Hematopoietic multipotent progenitor cell treated with erythropoietin and hydrocortisone succinate and interleukin-3 and kit ligand, for 4 days (in vitro differentiated cells): ENCODE measurements around the gene STK4.

Experiments used
- DNase-seq: peaks from one replicate; pipeline ENCODE4 v3.0.0-alpha.2; 2015

The STK4 gene

DNA sequence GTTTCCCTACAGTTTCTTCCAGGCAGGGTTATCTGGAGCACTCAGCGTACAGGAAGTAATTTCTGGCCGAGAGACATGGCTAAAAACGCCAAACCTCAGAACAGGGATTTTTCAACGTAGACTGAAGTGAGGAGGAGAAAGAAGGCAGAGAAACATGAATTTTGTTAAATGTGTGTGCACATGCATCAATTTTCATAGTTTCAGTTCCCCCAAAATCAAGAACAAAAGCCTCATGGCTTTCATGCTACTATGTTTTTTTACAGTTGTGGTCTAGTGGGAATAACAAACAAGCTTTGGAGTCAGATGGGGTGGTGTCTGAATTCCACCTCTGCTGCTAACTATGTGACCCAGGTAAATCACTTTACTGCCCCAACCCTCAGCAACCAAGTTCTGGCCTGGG lies 11.0 kb upstream of the STK4 start:
- DNase-seq: no peak

DNA sequence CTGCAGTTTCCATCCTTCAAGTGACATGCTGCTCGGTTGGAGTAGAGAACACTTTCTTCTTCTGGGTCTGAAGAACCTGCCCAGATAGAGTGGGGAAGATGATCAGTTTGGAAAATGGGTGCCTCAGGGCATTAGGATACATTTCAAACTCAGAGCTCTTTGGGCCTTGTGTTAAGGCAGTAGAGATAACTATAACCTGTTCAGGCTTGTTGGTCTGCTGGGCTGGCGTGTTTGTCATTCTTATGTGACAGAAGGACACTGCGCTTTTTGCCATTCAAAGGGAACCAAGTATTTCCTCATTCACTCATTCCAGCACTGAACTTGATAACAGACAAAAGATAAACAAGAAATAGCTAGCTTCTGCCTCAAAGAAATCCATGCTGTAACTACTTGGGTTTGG lies 9.9 kb upstream of the STK4 start:
- DNase-seq: no peak

DNA sequence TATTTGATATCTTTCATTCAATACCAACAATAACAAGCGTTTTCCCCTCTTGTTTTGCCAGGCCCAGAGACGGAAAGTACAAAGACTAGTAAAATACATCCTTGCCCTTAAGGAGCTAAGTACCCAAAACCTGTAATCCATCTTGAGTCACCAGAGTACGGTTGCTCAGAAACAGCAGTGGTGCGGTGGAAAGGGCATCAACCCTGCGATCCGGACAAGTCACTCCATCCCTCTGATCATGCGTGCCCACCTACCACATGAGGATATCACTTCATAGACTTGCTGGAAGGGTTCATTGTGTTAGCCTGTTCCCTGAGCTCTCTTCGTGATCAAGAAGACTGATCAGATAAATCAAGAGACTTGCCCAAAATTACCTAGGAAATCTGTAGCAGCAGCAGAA lies 8.0 kb upstream of the STK4 start:
- no peak for DNase-seq

- DNase-seq: peak; percentile 7
Measured at GRCh38 chr20:44959082-44959637, 7.2 kb upstream of the STK4 start.

DNA sequence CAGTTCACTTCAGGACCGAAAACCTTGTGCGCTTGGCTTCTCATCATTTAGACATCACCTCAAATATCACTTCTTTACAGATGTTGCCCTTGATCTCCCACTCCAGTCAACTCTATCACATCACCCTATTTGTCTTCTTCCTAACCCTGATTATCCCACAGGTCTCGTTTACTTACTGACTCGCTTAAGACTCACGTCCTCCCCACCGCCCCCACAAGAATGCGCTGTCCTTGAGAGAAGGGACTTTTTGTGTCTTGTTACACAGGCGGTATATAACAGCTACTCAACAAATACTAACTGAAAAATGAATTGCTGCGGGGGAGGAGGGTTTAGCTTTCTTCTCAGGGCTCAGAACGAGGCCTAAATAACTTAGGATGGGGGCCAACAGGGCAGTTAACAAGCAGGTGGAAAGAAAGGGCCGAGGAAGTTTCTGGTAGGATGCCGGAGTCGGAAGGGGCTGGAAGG lies 6.6 kb upstream of the STK4 start:
- DNase-seq: peak; percentile 78

- peak; percentile 99 for DNase-seq
Measured at GRCh38 chr20:44960103-44960852, 6.0 kb upstream of the STK4 start, which contains the start of gene TOMM34. Gene TOMM34 (minus strand): TSS chr20:44960397. CDS start chr20:44960333, 64 bp downstream.

DNA sequence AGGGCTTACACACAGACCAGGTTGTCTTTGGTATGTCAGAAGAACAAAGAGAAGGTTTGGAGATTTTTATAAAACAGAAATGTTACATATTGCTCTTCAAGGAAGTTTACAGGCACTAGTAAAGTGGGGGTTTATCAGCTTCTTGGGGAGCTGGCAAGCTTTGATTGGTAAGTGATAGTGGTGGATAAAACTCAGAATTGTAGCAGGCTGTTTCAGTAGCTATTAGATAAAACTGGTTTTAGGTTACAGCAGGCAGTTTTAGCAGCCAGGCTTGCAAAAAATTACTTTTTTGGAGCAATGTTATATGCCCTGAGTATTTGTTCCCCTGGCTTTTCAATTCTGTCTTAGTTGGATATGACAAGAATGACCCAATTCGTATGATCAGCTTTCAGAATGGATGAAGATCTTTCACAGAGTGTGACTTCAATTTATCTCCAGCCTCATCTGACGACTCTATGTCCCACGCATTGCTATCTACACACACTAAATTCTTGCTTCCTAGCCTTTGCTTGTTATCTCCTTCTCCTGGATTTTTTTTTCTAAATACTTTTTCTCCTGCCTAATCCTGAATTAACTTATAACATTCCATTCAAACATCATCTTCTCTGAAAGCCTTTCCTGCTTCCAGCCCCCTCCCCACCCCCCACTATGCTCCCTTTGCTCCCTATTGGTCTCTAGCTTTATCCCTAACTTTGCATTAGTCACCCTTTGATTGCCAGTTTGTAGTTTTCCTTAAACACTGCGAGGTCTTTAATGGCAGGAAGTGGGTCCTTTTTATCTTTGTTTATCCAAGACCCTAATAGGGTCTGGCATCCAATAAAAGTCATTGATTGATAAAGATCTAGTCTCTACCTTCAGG lies 5.1 kb upstream of the STK4 start:
- DNase-seq: peak; percentile 53

DNA sequence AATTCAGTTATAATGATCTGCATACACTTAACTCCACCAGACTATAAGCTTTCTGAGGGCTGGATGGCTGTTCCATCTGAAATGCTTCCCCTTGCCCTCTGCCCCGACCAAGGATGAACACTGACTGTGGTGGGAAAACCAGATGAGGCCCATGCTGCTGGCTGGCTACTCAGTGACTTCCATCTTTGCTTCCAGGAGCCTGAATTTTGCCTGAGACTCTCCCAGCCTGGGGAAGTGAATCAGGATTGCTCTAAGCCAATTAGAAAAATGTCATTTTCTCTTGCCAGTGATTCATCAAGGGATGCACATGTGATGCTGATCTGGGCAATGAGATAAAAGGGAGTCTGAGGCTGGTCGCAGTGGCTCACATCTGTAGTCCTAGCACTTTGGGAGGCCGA lies 4.4 kb upstream of the STK4 start:
- peak; percentile 42 for DNase-seq

GRCh38 chr20:44962483-44962882 lies 3.8 kb upstream of the STK4 start:
- DNase-seq: peak; percentile 14

DNA sequence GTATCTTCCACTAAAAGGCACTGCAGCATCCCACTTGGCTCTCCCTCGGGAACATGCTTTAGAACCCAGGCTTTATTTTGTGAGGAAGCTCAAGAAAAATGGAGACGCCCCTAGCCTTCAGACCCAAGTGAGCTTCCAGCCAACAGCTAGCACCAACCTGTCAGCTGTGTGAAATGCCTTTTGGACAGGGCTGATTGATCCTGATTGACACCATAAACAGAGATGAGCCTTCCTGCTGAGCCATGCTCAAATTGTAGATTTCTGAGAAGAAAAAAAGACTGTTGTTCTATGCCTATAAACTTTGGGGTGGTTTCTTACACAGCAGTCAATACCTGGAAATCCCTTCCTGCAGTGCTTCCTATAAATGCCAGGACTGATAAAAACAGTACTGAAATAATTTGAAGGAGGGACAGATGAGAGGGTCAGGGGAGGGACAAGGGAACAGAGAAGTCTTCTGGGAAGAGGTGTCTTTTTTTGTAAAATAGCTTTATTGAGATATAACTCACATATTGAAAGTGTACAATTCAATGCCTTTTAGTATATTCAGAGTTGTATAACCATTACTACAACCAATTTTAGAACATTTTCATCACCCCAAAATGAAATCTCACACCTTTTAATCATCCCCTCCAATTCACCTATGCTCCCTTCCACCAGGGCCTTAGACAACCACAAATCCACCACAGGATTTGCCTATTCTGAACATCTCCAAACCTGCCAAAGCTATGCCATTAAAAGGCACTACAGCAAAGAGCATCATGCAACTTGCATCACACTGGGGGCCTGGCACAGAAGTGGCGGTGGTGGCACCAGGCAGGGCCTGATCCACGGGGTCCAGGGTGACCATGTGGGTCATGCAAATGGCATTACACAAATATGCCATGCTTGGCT lies 2.7 kb upstream of the STK4 start:
- DNase-seq: no peak

- no peak for DNase-seq
Measured at GRCh38 chr20:44965651-44966029, 672 bp upstream of the STK4 start.

DNA sequence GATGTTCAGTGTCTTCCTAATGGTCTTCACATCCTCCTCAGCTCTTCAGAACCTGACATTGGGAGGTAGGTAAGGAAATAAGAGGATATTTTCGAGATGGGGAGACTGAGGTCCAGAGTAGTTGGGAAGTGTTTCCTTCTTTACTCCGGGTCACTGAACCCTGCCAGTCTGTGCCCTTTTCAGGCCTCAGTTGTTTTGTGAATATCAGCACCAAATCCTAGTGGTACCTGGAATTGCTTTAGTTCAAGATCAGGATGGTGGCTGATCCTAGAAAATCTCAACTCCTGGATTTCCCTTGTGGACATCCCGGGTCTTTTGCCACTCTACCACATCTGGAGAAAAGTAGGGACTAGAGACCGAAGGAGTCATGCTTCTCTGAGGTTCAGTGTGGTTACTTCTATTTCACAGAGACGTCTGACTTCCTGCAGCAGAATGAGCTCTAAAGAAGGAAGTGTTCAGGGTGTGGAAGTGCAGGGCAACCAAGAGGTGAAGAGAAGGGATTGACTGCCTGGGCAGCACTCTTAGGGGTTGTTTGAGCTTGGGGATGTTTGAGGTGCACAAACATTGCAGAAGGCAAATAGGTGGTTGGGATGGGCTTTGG lies 995 bp downstream of the STK4 start:
- peak; percentile 81 for DNase-seq

- DNase-seq: peak; percentile 57
Measured at GRCh38 chr20:44969300-44969894, 3.1 kb downstream of the STK4 start.

GRCh38 chr20:44970243-44970757 lies 4.0 kb downstream of the STK4 start:
- DNase-seq: peak; percentile 89

GRCh38 chr20:44973053-44973452 lies 6.7 kb downstream of the STK4 start:
- DNase-seq: no peak

- no peak for DNase-seq
Measured at GRCh38 chr20:44976698-44977097, 10.4 kb downstream of the STK4 start.

- peak; percentile 95 for DNase-seq
Measured at GRCh38 chr20:44979090-44979621, 12.8 kb downstream of the STK4 start.

GRCh38 chr20:44981736-44982406 lies 15.6 kb downstream of the STK4 start:
- DNase-seq: no peak

- DNase-seq: peak; percentile 19
Measured at GRCh38 chr20:44983093-44983674, 16.9 kb downstream of the STK4 start.

GRCh38 chr20:44988631-44989171 lies 22.4 kb downstream of the STK4 start:
- no peak for DNase-seq
